ENCODE results near the gene ATPAF1. TPM values are rescaled to one million over a fixed set of nuclear protein-coding genes. Genes with fewer than 3 reads are reported as not detected.

The ATPAF1 gene
- total RNA-seq, 2 donors from 2014 or later, result 52.2 to 71.3 TPM

DNA sequence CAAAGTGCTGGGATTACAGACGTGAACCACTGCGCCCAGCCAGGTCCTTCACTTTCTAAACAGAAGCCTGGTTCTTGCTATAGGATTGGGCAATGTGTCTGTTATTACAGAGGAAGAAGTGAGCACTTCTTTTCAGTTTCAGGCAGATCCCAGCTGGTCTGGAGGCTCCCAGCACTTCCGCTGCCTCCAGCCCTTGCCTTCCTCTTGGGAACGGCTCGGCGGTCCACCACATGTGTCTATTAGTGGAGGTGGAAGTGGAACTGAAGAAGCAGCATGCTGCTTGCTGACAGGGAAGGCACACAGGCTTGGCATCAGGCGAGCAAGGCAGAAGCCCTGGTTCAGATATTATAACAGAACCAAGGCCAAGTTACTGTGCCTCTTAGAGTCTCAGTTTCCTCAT is 81.1 kb downstream of the ATPAF1 start:
- DNase-seq (ENCODE audit: low spot score), result no peak

DNA sequence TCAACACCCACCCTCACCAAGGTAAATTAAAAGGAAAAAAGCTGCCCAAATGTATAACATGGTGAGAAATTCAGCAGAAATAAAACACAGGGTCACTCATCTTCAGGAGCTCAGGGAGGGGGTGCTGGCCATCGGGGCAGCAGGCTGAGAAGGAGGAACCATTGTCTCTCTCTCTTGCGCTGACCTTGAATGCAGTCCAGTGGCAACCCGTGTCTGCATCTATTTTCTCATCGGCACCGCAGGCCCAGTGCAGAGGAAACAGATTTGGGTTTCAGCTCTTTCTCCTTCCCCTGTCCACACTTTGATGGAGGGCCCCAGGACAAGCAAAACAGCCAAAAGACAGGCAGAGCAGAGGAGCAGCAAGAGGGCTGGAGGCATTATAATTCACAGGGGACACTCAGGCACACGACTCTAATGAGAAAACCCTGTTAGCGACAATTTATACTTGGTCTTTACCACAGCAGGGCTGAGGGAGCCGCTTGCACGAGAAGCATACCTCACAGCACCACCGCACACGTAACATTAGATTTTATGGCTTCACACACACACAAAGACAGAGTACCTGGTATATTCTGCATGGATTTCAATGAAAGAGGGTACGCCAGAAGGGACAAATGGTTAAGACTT is 82.7 kb downstream of the ATPAF1 start:
- DNase-seq (ENCODE audit: low spot score), result no peak
- TF ChIP-seq, protein P1, sequence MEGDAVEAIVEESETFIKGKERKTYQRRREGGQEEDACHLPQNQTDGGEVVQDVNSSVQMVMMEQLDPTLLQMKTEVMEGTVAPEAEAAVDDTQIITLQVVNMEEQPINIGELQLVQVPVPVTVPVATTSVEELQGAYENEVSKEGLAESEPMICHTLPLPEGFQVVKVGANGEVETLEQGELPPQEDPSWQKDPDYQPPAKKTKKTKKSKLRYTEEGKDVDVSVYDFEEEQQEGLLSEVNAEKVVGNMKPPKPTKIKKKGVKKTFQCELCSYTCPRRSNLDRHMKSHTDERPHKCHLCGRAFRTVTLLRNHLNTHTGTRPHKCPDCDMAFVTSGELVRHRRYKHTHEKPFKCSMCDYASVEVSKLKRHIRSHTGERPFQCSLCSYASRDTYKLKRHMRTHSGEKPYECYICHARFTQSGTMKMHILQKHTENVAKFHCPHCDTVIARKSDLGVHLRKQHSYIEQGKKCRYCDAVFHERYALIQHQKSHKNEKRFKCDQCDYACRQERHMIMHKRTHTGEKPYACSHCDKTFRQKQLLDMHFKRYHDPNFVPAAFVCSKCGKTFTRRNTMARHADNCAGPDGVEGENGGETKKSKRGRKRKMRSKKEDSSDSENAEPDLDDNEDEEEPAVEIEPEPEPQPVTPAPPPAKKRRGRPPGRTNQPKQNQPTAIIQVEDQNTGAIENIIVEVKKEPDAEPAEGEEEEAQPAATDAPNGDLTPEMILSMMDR (IDR thresholded peaks at IDR 0.05), result no peak
- TF ChIP-seq POLR2A (IDR thresholded peaks at IDR 0.05) (no peak), POLR2AphosphoS5 (IDR thresholded peaks at IDR 0.05) (no peak)
- intact Hi-C loops (cut with DNase I), result no loop called here
- no peaks in the 10 kb centered on the region for H3K27me3 ChIP-seq (replicated peaks; ENCODE audit: insufficient read depth)
- H3K27ac ChIP-seq, result no peak overlapping the region
- no peaks in the 10 kb centered on the region for H3K36me3 ChIP-seq
- no peaks in the 10 kb centered on the region for H3K9me3 ChIP-seq
- H3K4me1 ChIP-seq (replicated peaks), result no peaks in the 10 kb centered on the region
- 88% methylated on average over 12 of the region's 12 CpGs for WGBS
- no peak overlapping the region for H3K4me3 ChIP-seq

More for the DNA sequence above, 81.1 kb downstream of the ATPAF1 start:
- H3K27me3 ChIP-seq (replicated peaks; ENCODE audit: insufficient read depth), result no peaks in the 10 kb centered on the region
- WGBS, result 95% methylated on average over 7 of the region's 7 CpGs
- H3K27ac ChIP-seq, result no peak overlapping the region
- intact Hi-C loops (cut with DNase I), result no loop called here
- H3K4me3 ChIP-seq, result no peak overlapping the region
- no peaks in the 10 kb centered on the region for H3K9me3 ChIP-seq
- H3K36me3 ChIP-seq, result no peaks in the 10 kb centered on the region
- H3K4me1 ChIP-seq (replicated peaks), result no peaks in the 10 kb centered on the region
- TF ChIP-seq, protein P1 (IDR thresholded peaks at IDR 0.05), result no peak

DNA sequence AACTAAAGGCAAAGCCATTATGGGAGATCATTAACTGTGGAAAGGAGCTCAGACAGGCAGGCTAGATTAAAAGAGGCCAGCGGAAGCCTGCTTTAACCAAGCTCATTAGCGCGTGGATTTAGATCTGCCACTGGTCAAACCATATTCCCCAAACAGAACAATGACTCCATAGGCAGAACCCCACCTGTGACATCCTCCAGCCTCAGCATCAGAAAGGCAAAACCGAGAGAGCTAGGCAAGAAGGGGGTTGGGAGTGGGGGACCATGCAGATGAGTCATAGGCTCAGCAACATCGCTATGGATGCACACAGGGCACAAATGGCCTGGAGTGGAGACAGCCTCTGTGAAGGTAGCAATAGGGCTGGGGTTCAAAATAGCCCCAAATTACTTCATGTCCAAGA is 84.7 kb downstream of the ATPAF1 start:
- no peaks in the 10 kb centered on the region for H3K4me1 ChIP-seq (replicated peaks)
- H3K4me3 ChIP-seq, result no peak overlapping the region
- no peaks in the 10 kb centered on the region for H3K27me3 ChIP-seq (replicated peaks; ENCODE audit: insufficient read depth)
- no peak overlapping the region for H3K27ac ChIP-seq
- 82% methylated on average over 5 of the region's 5 CpGs for WGBS
- no peaks in the 10 kb centered on the region for H3K36me3 ChIP-seq
- no peaks in the 10 kb centered on the region for H3K9me3 ChIP-seq
- intact Hi-C loops (cut with DNase I), result no loop called here
- no peak for DNase-seq (ENCODE audit: low spot score)
- TF ChIP-seq, protein P1 (IDR thresholded peaks at IDR 0.05), result no peak
- TF ChIP-seq POLR2A (IDR thresholded peaks at IDR 0.05) (no peak), POLR2AphosphoS5 (IDR thresholded peaks at IDR 0.05) (no peak)

DNA sequence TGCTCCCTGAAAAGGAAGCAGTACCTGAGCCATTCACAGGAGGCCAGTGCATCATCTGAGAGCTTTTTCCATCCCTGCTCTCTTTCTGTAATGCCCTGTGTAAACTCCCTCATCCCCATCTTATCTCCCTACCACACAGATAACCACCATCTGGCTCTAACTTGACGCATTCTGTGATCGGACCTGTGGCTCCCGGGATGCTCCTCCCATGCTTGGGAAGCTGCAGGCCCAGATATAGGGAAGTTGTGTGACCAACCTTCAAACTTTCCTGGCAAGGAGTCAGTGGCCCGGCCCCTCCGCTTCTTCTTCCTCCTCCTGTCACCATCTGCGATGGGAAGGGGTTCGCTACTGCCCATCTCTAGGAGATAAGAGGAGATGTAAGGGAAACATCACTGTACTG is 85.2 kb downstream of the ATPAF1 start:
- WGBS, result 79% methylated on average over 7 of the region's 7 CpGs
- H3K27ac ChIP-seq, result no peak overlapping the region
- H3K4me3 ChIP-seq, result no peak overlapping the region
- TF ChIP-seq, protein P1 (IDR thresholded peaks at IDR 0.05), result no peak
- TF ChIP-seq POLR2AphosphoS5 (IDR thresholded peaks at IDR 0.05), result no peak
- no peak for TF ChIP-seq POLR2A (IDR thresholded peaks at IDR 0.05)
- H3K27me3 ChIP-seq (replicated peaks; ENCODE audit: insufficient read depth), result no peaks in the 10 kb centered on the region
- no peaks in the 10 kb centered on the region for H3K4me1 ChIP-seq (replicated peaks)
- intact Hi-C loops (cut with DNase I), result no loop called here
- H3K9me3 ChIP-seq, result no peaks in the 10 kb centered on the region
- DNase-seq (ENCODE audit: low spot score), result no peak
- H3K36me3 ChIP-seq, result no peaks in the 10 kb centered on the region

Other genes starting within 250 kb of the ATPAF1 start
- gene DMBX1, start 178.5 kb downstream of the ATPAF1 start, total RNA-seq, result not detected
- gene KNCN, start 116.7 kb downstream of the ATPAF1 start, total RNA-seq, result not detected
- gene MKNK1, start 64.1 kb downstream of the ATPAF1 start, total RNA-seq, result 10 to 100 TPM; 28.1 to 37.8 TPM
- 10 to 100 TPM; 19.4 to 19.7 TPM for gene MOB3C, start 51.6 kb downstream of the ATPAF1 start, total RNA-seq
- gene TEX38, start 3.5 kb upstream of the ATPAF1 start, total RNA-seq, result 10 to 100 TPM in 1 of 2 donors, not detected in 1; 30.6 TPM
- gene EFCAB14, start 50.8 kb upstream of the ATPAF1 start, total RNA-seq, result 100 to 1,000 TPM in 1 of 2 donors, 10 to 100 TPM in 1; 99.9 to 116 TPM
- gene CYP4B1, start 130.7 kb upstream of the ATPAF1 start, total RNA-seq, result 10 to 100 TPM; 41.4 to 73.3 TPM

Measured in prostate gland (tissue), 2 donors.